Measurements from ENCODE around the gene KCNK13. TPM values are rescaled to one million over a fixed set of nuclear protein-coding genes. Genes with fewer than 3 reads are reported as not detected.

Gene KCNK13
- total RNA-seq, 1 donor from 2014 or later, result not detected

DNA sequence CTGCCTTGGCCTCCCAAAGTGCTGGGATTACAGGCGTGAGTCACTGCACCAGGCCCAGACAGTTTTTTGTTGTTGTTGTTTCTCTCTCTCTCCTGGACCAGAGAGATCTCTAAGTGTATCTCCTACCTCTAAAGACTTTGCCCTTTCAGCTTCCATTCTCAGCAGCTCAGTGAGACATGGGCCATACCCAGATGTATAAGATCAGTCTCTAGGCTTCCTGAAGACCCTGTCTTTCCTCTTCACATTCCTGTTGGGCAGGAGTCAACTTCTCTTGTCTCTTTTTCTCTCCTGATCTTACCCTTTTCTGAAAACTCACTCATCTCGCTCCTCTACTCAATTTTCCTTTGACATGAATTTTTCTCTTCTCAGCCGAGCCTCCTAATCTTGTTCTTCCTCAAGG is 42.0 kb downstream of the KCNK13 start:
- H3K4me1 Mint-ChIP-seq, result peaks cover 5% of the 10 kb centered on the region
- peak overlapping the region; percentile 11 for H3K27ac Mint-ChIP-seq
- H3K9me3 Mint-ChIP-seq, result no peaks in the 10 kb centered on the region

DNA sequence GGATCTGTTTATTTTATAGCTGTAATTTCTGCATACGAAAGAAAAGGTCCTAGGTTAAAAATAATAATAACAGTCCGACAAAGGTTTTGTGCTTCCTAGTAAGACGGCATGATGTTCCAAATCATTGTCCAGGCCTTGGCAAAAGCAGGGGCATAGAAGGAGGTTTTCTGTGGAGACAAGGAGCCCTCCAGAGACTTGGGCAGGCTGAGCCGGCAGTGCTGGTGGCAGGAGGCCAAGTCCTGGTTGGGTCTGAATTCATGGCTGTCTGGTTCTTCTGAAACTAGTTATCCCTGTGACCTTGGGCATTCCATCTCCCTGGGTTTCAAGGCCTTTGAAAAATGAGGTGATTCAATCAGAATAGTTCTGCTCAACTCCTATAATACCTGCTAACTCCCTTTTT is 44.0 kb downstream of the KCNK13 start:
- H3K36me3 Mint-ChIP-seq, result no peaks in the 10 kb centered on the region
- H3K4me1 Mint-ChIP-seq, result peaks cover 5% of the 10 kb centered on the region
- no peak overlapping the region for H3K27ac Mint-ChIP-seq
- H3K9me3 Mint-ChIP-seq, result no peaks in the 10 kb centered on the region
- TF ChIP-seq CTCF (IDR thresholded peaks at IDR 0.05; ENCODE audit: unreplicated experiment), result no peak
- DNase-seq (ENCODE audit: low spot score in 2 of 2, unreplicated experiment in 2 of 2), result peak in 1 of 2 experiments; percentile 40
- H3K27me3 Mint-ChIP-seq (ENCODE audit: low read depth), result no peaks in the 10 kb centered on the region
- H3K4me3 Mint-ChIP-seq, result no peak overlapping the region

More for the DNA sequence above, 42.0 kb downstream of the KCNK13 start:
- TF ChIP-seq CTCF (IDR thresholded peaks at IDR 0.05; ENCODE audit: unreplicated experiment), result no peak
- Mint-ChIP-seq H3K36me3 (no peaks in the 10 kb centered on the region), H3K4me3 (no peak overlapping the region), H3K27me3 (ENCODE audit: low read depth) (no peaks in the 10 kb centered on the region)
- DNase-seq (ENCODE audit: low spot score in 2 of 2, unreplicated experiment in 2 of 2), result no peak

GRCh38 chr14:90107789-90108188 is 46.0 kb downstream of the KCNK13 start:
- Mint-ChIP-seq H3K4me1 (peaks cover 7% of the 10 kb centered on the region), H3K9me3 (no peaks in the 10 kb centered on the region), H3K4me3 (no peak overlapping the region), H3K36me3 (no peaks in the 10 kb centered on the region), H3K27ac (no peak overlapping the region), H3K27me3 (ENCODE audit: low read depth) (peaks cover 18% of the 10 kb centered on the region)
- DNase-seq (ENCODE audit: low spot score in 2 of 2, unreplicated experiment in 2 of 2), result no peak
- no peak for TF ChIP-seq CTCF (IDR thresholded peaks at IDR 0.05; ENCODE audit: unreplicated experiment)

GRCh38 chr14:90109858-90110257 is 48.1 kb downstream of the KCNK13 start:
- DNase-seq (ENCODE audit: low spot score in 2 of 2, unreplicated experiment in 2 of 2), result no peak
- H3K36me3 Mint-ChIP-seq, result no peaks in the 10 kb centered on the region
- TF ChIP-seq CTCF (IDR thresholded peaks at IDR 0.05; ENCODE audit: unreplicated experiment), result peak; percentile 30
- peaks cover 25% of the 10 kb centered on the region for H3K27me3 Mint-ChIP-seq (ENCODE audit: low read depth)
- no peak overlapping the region for H3K4me3 Mint-ChIP-seq
- H3K4me1 Mint-ChIP-seq, result peaks cover 1% of the 10 kb centered on the region
- H3K9me3 Mint-ChIP-seq, result no peaks in the 10 kb centered on the region
- no peak overlapping the region for H3K27ac Mint-ChIP-seq

- peaks cover 1% of the 10 kb centered on the region for H3K4me1 Mint-ChIP-seq
- no peak for DNase-seq (ENCODE audit: low spot score in 2 of 2, unreplicated experiment in 2 of 2)
- no peak overlapping the region for H3K4me3 Mint-ChIP-seq
- TF ChIP-seq CTCF (IDR thresholded peaks at IDR 0.05; ENCODE audit: unreplicated experiment), result no peak
- H3K9me3 Mint-ChIP-seq, result no peaks in the 10 kb centered on the region
- no peak overlapping the region for H3K27ac Mint-ChIP-seq
- peaks cover 31% of the 10 kb centered on the region for H3K27me3 Mint-ChIP-seq (ENCODE audit: low read depth)
- no peaks in the 10 kb centered on the region for H3K36me3 Mint-ChIP-seq
These were observed 50.2 kb downstream of the KCNK13 start for GRCh38 chr14:90111895-90112534.

All from mesothelial cell of epicardium (in vitro differentiated cells).